Sciatic nerve (tissue), 2 donors: Measurements from ENCODE around the gene ALOX12B. TPM values are rescaled to one million over a fixed set of nuclear protein-coding genes. Genes with fewer than 3 reads are reported as not detected.

ENCODE experiments used
- ATAC-seq: fragments of 200-7000 bp; cut with Tn5 transposase; one replicate; pipeline ENCODE4 v1.9.1; 2020; ENCODE audit warnings: mild to moderate bottlenecking, moderate library complexity
- DNase-seq: peaks from one replicate; pipeline ENCODE4 v3.0.0-alpha.2; 2020; ENCODE audit warnings: low spot score
- intact Hi-C: fragments of 100-400 bp; cut with DNase I; formaldehyde crosslinking; loops from one replicate; pipeline ENCODE4 v1.14.2; 2022
- total RNA-seq: library from RNA; stranded (reverse); fragmentation: NEBNext Ultra II Directional; extraction: Animal tissue kit (Norgen Biotek cat#: 25700); gene quantifications from one replicate; pipeline ENCODE4 v1.2.1, GENCODE V29; 2021
- donor health status: DM: no; HTN: no; CAD: no.
- donor health status: DM: no; HTN: no; CAD: no.

The ALOX12B gene
- total RNA-seq: not detected

DNA sequence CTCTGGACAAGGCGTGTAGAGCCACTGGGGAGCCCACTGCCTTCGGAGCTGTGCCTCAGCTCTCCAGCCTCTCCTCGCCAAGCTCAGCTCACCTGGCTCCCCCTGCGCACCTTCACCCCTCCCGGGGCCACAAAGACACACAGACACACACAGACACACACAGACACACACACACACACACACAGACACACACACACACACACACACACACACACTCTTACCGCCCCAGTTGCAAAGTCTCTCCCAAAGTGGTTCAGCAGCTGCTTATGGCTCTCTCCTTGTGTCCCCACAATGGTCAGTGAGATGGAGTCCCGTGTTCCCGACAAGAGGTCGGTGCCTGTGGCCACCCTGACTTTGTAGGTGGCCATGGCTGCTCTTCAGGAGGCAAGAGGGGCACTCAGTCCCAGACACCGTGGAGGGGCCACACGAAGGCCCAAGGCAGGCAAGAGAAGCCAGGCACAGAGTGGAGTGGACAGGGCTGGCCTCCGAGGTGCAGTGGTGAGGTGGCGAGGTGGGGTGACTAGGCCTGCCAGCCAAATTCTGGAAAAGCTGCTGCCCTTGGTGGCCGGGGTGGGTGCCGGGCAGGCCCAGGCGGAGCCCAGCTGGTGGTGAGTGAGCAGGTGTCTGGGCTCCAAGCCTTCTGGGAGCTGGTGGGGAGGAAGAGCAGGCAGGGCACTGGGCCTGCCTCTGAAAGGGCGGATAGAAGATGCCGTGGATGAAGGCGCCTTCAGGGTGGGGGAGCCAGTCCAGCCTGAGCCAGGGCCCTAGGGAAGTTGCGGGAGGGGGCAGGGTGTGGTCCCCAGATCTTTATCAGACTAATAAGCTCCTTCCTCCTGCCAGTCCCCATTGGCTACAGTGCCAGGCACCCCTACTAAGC is at the start of gene ALOX12B:
Gene ALOX12B (minus strand): TSS at position 642 of the 877 bp plus-strand sequence. CDS start 274 bp downstream, at position 368.
- no peak for ATAC-seq
- no peak for DNase-seq
- intact Hi-C loops: no loop called here

DNA sequence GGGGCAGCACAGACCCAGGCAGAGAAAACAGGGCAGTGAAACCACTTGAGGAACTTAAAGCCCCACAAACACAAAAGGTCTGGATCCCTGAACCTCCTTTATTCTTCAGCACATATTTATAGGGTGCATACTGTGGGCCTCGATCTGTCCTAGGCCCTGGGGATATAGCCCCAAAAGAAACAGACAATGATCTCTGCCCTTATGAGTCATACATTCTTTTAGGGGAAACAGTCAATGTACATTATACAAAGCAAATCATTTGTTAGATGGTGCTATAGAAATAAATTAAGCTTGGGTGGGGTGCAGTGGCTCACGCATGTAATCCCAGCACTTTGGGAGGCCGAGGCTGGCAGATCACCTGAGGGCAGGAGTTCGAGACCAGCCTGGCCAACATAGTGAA is 46.4 kb upstream of the ALOX12B start:
- DNase-seq: no peak
- intact Hi-C loops: no loop called here
- no peak for ATAC-seq

DNA sequence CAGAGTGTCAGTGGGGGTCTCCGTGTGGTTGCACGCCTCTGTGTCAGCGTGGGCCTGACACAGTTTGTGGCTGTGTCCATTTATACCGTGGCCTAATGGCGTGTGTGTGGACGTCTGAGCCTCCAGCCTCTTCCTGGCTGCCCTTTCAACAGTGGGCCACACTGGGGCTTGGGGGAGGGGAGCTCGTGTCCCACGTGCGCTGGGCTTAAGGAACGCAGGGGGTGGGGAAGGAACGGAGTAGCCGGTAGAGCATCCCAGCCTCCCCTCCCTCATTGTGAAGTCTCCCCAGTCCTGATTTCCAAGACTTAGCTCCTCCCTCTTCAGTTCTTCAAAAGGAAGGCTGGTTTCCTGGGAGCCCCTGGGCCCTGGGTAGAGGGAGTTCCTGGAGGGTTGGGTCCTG is 45.9 kb upstream of the ALOX12B start:
- intact Hi-C loops: no loop called here
- no peak for DNase-seq
- no peak for ATAC-seq

DNA sequence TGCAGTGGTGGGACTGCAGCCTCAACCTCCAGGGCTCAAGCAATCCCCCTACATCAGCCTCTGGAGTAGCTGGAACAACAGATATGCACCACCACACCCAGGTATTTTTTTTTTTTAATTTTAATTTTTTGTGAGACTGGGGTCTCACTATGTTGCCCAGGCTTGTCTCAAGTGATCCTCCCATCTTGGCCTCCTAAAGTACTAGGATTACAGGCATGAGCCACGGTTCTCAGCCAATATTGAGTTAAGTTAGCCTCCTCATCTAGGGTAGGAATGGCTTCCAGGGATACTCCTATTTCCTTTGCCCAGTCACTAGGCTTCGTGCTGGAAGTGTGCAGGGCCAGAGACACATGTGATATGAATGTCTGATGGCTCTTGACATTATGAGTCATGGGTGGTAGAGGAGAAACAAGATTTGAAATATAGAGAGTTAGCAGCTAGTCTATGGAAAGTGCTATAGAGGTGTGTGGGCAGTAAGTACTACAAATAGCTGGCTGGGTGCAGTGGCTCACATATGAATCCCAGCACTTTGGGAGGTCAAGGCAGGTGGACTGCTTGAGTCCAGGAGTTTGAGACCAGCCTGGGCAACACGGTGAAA is 44.4 kb upstream of the ALOX12B start:
- no peak for DNase-seq
- intact Hi-C loops: no loop called here
- no peak for ATAC-seq

DNA sequence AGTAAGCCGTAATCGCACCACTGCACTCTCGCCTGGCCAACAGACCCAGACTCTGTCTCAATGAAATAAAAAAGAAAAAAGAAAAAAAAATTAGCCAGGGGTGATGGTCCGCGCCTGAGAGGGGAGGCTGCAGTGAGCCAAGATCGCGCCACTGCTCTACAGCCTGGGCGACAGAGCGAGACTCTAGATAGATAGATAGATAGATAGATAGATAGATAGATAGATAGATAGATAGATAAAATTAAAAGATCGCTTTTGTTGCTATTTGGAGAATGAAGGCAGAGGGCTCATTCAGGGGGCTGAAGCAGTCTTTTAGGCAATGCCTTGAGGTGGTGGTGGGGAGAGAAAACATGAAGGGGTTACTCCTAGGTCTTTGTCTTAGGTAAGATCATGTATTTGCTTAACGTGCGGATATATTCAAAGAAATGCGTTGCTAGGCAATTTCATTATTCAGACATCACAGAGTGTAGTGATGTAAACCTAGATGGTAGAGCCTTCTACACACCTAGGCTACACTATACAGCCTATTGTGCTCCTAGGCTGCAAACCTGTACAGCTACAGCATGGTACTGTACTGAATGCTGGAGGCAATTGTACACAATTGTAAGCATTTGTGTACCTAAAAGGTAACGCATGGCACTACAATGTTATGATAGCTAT is 40.7 kb upstream of the ALOX12B start:
- intact Hi-C loops: no loop called here
- ATAC-seq: no peak
- no peak for DNase-seq

DNA sequence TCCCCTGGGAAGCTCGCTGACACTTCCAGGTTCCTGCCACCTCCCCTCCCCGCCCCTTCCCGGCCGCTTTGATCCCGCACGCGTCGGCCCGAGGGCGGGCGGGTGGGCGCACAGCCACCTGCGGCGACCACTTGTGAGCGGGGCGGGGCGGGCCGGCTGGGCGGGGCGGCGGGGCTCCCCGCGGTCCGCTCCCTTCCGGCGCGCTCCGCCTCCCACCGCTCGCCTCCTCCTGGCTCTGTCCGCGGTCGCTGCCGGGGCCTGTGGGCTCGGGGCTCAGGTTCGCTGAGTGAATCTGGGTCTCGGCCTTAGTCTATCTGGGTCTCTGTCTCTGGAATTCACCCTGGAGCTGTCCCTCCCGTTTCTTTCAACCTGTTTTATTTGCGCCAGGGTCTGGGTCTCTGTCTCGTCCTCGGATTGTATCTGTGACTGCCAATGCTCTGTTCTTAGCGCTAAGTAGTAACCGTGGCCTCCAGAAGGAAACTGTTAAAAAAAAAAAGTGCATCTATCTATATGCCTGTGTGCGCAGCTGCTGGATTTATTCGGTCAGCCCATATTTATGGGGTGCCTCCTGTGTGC is 39.1 kb upstream of the ALOX12B start:
- DNase-seq (peak; percentile 75), ATAC-seq (peak; percentile 34)
- intact Hi-C loops: no loop called here

DNA sequence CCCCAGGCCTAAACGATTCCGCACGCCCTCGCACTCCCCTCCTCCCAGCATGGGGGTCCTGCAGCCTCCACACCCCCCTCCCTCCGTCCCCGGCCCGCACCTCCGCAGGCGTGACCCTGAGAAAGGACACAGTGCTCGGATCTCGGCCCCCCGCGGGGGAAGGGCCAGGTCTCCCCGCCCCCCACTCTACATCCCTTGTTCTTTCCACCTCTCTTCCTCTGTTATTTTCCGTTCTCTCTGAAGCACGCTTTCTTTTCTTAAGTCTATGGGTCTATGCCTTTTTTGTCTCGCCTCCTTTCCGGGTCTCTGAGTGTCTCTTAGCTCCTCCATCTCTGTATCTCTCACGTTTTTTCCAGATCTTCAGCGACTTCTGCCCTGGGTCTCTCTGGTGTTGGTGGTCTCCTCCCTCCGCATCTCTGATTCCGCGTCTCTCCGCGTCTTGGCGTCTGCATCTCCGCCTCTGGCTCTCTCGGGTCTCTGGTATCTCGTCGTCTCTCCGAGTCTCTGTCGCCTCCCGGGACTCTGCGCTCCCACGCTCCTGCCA is 38.5 kb upstream of the ALOX12B start:
- intact Hi-C loops: no loop called here
- peak; percentile 70 for DNase-seq
- peak; percentile 8 for ATAC-seq

DNA sequence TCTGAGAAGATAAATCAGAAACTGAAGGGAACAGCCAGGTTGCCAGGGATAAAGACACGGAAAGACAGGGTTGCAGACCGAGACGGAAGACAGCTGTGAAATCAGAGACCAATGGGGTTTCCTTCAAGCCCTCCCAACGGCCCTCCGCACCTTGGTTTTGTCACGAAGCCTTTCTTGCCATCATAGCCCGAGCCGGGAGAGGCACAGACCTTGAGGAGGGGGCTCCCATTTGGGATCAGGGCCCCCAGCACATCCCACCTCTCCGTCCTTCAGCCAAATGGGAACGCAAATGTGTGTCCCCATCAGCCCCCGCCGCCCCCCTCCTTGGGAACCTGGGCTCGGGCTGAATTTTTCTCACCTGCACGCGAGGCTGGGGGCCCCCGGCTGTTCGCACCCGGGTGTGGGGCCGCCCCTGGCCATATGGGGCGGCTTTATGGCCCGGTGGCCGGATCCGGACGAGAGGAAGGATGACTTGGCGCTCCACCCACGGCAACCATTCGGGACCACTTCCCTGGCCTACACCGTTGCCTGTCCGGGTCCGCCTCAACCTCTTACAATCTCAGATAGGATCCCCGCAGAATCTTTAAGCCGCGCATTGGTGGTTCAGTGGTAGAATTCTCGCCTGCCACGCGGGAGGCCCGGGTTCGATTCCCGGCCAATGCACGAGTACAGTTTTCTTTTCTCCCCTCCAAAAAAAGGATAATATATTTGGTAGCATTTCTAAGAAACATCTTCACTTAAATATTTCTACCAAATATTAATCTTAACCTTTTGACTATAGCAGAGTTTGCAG is 37.8 kb upstream of the ALOX12B start:
- ATAC-seq (peak; percentile 65), DNase-seq (peak; percentile 92)
- intact Hi-C loops: no loop called here

DNA sequence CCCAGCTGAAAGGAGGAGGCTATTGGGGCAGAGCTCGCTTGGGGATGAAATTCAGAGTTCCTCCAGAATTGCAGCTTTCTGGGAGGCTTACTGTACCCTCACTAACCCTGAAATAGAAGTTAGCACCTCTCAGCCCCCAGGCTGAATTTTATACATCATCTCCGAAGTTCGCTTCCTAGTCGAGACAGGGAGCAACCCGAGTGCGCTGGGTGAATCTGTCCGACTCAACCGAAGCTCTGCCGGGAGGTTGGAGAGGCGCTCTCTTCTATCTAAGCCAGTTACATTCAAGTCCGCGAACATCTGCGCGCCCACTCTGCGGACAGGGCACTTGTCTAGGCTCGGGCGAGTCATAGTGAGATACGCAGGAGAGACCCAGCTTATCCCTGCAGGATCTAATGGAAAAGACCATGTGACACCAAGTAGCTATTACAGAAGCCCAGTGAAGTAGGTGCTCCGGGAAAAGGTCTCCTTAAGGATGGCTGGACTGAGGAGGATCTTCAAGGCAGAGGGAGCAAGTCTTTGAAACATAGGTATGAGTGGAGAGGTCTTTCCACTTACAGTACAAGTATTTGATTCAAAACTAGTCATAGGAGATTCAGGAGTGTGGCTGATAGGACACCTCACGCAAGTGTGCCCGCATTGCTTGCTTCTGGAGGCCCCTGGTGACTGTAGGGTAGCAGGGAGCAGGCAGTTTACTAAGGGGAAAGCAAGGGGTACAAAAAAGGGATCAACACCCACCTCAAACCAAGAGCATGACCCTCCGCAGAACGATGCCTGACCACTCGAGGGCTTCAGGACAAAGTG is 37.0 kb upstream of the ALOX12B start:
- ATAC-seq: no peak
- DNase-seq: peak; percentile 63
- intact Hi-C loops: loop anchor here (5.0 kb wide), 1 partner anchor 58 kb away; no protein-coding TSS in a partner anchor

DNA sequence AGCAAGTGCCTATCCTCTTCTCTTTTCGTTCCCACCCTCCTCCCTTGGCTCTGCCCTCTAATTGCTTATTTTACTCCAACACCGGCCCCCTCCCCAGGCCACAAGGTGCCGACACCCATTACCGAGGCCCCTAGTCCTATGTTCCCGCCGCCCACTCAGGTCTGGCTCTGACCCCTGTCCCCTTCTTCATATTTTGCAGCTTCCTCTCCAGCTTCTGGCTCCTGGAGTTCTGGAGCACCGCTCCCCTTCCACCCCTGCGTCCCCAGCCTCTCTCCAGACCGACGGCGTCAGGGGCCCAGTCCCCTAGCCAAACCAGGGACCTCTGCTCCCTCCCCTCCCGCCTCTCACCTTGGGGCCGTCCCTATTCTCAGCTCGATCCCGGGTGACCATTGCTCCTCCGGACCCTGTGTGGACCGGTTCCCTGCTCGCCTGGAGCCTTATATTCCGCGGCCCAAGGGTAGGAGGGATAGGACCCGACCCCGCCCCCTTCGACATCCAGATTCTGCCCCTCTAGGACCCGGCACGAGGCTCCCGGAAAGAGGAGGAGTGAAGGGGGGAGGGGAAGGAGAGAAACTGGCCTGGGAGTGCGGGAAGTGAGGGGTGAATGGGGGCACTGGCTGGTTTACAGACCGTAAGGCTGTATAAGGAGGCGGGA is 36.3 kb upstream of the ALOX12B start, which contains the start of gene HES7:
Gene HES7 (minus strand): TSS at position 412 of the 655 bp plus-strand sequence. CDS start 22 bp downstream, at position 390.
- intact Hi-C loops: loop anchor here (5.0 kb wide), 1 partner anchor 58 kb away; no protein-coding TSS in a partner anchor
- DNase-seq: peak; percentile 71
- no peak for ATAC-seq

DNA sequence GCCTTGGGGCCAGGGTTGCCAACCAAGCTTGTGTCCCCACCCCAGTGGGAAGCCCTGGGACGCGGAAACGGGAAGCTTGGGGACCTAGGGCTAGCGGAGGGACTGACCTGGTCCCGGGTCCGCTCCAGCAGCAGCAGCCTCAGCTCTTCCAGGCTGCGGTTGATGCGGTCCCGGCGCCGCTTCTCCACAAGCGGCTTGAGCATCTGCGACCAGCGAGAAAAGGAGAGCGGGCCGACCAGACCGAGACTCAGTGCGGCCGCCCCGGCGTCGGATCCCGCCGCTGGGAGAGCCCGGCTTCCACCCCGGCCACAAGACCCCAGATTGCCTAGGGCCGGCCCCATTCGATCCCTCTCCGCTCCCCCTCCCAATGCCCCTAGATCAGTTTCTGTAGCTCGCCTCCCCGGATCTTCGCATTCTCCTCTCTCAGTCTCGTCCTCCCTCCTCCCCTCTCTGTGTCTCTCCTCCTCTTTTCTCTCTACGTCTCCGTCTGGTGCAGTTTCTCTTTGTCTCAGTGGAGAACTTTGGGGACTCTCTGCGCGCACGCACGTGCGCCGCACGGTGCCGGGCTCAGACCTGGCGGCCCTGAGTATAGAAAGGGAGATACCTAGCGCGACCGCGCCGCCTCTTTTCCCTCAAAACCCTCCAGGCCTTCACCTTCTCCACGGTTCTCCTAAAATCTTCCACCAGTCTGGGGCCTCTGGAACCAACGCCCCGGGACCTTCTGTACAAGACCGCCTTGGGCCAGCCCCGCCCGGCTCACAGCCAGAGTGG is 35.6 kb upstream of the ALOX12B start:
- intact Hi-C loops: loop anchor here (5.0 kb wide), 1 partner anchor 59 kb away; no protein-coding TSS in a partner anchor
- ATAC-seq (peak; percentile 9), DNase-seq (peak; percentile 70)

DNA sequence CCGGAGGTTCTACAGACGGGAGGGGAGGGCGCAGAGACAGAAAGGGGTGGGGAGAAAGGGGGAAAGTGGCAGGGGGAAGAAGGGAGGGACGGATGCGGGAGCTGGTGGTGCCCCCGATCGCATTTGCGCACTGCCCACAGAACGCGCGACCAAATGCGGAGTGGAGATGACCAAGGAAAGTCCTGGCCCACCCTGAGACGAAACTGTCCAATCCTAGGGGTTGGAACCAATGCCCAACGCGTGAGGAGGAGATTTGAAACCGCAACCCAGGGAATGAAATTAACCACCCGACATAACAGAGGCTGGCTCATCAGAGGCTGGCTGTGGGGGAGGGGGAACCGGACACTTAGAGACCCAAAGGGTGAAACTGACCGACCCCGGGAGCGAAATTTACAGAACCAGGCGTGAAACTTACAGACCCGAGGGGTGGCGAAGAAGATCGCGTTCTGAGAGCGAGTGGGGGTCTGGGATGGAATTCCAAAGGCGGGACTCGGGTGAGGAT is 35.0 kb upstream of the ALOX12B start:
- no peak for ATAC-seq
- intact Hi-C loops: loop anchor here (5.0 kb wide), 1 partner anchor 60 kb away; no protein-coding TSS in a partner anchor
- peak; percentile 68 for DNase-seq

DNA sequence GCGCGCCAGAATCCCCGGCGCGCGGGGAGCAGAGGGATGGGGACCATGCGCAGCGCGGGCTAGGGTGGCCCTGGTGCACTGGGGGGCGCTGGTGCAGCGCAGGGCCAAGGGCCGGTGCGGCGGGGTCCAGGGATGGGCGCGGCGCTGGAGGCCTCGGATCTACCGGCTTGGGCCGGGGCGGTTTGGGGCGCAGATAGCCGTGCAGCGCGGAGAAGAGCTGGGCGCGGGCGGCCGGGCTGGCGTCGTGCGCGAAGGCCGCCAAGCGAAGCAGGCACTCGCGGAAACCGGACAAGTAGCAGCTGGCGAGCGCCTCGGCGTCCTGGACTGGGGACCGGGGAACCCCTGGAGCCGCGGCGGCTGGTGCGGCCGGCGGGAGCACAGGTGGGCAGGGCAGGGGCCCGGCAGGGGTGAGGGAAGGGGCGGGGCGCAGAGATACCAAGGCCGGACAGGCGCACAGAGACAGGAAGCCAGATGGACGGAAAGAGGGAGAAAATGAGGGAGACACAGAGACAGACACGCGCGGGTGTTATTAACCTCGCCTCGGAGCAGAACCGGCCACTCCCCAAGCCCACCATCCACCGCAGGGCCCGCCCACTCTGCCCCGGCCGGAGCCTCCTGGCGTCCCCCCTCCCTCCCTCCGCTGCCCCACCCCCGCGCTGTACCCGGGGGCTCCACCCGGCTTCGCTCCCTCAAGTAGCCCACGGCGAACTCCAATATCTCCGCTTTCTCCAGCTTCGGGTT is 34.3 kb upstream of the ALOX12B start:
- DNase-seq: peak; percentile 82
- no peak for ATAC-seq
- intact Hi-C loops: loop anchor here (5.0 kb wide), 1 partner anchor 60 kb away; no protein-coding TSS in a partner anchor

DNA sequence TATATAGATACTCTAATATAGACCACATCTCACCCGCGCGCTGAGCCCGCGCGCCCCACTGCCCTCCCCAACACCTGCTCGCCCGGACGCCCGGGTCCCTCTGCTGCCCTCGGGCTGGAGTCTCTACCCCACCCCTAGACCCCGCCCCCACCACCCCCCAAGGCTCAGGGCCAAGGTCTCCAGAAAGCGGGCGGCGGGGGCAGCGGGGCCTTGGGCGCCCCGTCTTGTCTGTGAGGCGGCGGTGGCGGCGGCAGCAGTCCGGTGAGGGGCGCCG is 33.8 kb upstream of the ALOX12B start:
- intact Hi-C loops: loop anchor here (5.0 kb wide), 1 partner anchor 61 kb away; no protein-coding TSS in a partner anchor
- DNase-seq (no peak), ATAC-seq (no peak)
